Posterior vena cava (tissue), 2 donors: Measurements from ENCODE around the gene SHC4. TPM values are rescaled to one million over a fixed set of nuclear protein-coding genes. Genes with fewer than 3 reads are reported as not detected.

Experiments
- DNase-seq: peaks from one replicate; pipeline ENCODE4 v3.0.0-alpha.2; 2020; ENCODE audit warnings: low spot score
- intact Hi-C, 2 donors: fragments of 100-400 bp; cut with DNase I; formaldehyde crosslinking; loops; one replicate each; pipeline versions ENCODE4 v1.14.1 to v1.14.2; 2022 to 2023
- long read RNA-seq, 2 donors: library from polyadenylated mRNA; unstranded; transcript quantifications; one replicate each; pipeline ENCODE4 v2.0.0, GENCODE V29; 2020 to 2021
- total RNA-seq, 2 donors: library from RNA; stranded (reverse); fragmentation: NEBNext Ultra II Directional; extraction: Animal tissue kit (Norgen Biotek cat#: 25700); gene quantifications; one replicate each; pipeline ENCODE4 v1.2.1, GENCODE V29; 2021
- donor health status: DM: yes; HTN: yes; CAD: no.
- donor health status: DM: yes; HTN: yes; CAD: no.

SHC4 gene, protein sequence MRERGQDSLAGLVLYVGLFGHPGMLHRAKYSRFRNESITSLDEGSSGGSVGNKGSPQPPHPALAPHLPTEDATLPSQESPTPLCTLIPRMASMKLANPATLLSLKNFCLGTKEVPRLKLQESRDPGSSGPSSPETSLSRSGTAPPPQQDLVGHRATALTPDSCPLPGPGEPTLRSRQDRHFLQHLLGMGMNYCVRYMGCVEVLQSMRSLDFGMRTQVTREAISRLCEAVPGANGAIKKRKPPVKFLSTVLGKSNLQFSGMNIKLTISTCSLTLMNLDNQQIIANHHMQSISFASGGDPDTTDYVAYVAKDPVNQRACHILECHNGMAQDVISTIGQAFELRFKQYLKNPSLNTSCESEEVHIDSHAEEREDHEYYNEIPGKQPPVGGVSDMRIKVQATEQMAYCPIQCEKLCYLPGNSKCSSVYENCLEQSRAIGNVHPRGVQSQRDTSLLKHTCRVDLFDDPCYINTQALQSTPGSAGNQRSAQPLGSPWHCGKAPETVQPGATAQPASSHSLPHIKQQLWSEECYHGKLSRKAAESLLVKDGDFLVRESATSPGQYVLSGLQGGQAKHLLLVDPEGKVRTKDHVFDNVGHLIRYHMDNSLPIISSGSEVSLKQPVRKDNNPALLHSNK
- 1 to 10 TPM; 6.2 to 9.7 TPM for total RNA-seq
- long read RNA-seq, donor 1, full-length matches to known transcripts, result 4 of 4 reads
- long read RNA-seq, donor 1, partial matches to known transcripts, result 0 of 4 reads
- long read RNA-seq, donor 1, other reads (novel, unspliced or antisense), result 0 of 4 reads
- long read RNA-seq, donor 2, full-length matches to known transcripts, result 14 of 20 reads
- long read RNA-seq, donor 2, partial matches to known transcripts, result 0 of 20 reads
- long read RNA-seq, donor 2, other reads (novel, unspliced or antisense), result 6 of 20 reads

- DNase-seq, result peak; percentile 84
- intact Hi-C loops, result loop anchor here (10.0 kb wide), 1 partner anchor 99 kb away; no protein-coding TSS in a partner anchor
Observed at GRCh38 chr15:48963524-48964113, at the start of gene SHC4. Gene SHC4 (minus strand): TSS chr15:48963919. CDS start chr15:48963015, 904 bp downstream.

GRCh38 chr15:48999314-48999713 is 35.6 kb upstream of the SHC4 start:
- no peak for DNase-seq
- intact Hi-C loops, result no loop called here

DNA sequence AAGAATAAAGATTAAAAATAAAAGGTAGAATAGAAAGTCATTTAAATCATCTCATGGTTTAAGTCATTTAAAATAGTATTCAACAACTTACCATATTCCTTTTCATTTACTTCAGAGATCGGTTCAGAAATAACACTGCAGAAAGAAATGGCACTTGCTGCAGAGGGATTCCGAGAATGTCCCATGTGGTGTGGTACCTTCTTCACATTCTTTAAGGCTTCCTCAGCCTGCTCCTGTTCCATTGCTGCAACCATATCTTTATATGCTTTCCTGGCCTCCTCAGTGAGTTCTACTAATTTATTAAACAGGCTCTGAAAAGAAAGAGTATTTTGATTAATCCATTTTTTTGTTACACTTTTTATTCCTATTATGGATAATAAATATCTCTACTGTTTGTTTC is 32.6 kb upstream of the SHC4 start:
- intact Hi-C loops, result no loop called here
- no peak for DNase-seq

DNA sequence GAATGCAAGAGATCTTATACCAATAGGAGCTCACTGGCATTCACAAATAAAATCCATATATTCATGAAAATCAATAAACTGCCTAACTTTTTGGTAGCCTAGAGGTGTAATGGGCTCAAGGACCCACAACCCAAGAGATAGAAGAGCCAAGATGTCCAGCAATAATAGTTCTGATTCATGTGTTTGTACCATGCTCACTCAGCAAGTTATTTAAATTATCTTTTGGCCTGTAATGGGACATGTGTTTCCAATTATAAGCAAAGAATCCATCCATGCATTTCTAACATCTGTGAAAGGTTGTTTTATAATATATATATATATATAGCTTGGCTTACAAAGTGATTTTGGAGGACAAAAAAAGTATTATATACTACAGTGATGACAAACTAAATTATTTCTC is 29.7 kb upstream of the SHC4 start:
- no peak for DNase-seq
- intact Hi-C loops, result no loop called here

DNA sequence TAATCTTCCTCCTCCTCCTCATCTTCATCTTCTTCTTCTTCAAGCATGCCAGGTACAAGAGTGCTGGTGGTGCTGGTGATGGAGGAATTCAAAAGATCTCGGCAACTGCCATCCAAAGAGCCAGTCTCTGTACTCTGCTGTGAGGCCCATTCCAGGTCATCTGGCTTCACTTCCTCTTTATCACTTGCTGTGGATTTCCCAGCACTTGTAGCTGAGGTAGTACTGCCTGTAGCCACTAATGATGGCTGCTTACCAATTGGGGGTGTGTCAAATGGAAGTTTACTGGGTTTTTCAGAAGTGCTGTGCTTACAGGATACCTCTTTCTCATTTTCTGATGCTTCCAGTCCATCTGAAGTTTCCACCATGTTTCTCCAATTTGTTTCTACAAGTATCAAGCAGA is 28.8 kb upstream of the SHC4 start:
- intact Hi-C loops, result no loop called here
- no peak for DNase-seq

GRCh38 chr15:48992096-48992495 is 28.4 kb upstream of the SHC4 start:
- intact Hi-C loops, result no loop called here
- no peak for DNase-seq

- no peak for DNase-seq
- intact Hi-C loops, result no loop called here
Observed at GRCh38 chr15:48989170-48989569, 25.5 kb upstream of the SHC4 start.

- no peak for DNase-seq
- intact Hi-C loops, result no loop called here
Observed at GRCh38 chr15:48987142-48987541, 23.4 kb upstream of the SHC4 start.

DNA sequence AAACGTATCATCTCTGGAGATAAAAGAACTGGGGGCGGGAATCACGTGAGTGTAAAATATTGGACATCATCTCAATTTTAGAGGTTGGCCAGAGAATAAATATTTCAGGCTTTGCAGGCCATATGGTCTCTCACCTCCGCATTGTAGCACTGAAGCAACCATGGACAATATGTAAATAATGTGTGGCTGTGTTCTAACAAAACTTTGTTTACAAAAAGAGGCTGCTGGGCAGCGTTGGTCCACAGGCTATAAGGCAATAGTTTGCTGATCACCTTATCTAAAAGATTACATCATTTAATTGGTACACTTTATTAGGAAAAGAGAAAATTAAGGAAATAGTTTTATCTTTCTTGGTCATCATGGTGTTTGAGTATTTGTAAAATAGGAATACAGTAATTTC is 22.5 kb upstream of the SHC4 start:
- intact Hi-C loops, result no loop called here
- DNase-seq, result no peak

- intact Hi-C loops, result no loop called here
- DNase-seq, result no peak
Observed at GRCh38 chr15:48985516-48985915, 21.8 kb upstream of the SHC4 start.

DNA sequence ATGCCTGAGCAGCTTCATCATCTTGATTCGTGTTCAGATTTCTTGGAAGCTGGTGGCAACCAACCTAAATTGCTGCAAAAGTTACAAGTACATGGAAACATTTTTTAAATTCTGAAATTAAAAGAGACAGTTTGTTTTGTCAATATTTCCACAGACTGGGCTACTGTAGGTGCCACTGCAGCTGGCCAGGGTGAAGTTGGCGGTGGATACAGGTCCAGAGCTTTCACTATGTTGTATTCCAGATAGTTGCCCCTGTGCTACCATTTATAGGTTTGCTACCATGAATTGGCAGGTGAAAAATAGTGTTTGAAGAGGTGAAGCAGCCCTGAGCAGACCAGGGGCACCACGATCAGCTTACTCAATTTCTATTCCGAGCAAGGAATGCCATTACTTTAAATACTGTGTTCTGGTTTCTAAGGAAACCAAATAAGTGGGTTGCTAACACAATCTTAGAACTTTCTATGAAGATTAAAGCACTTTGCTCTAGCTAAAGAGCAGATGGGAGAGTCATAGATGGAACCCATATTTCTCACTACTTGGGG is 21.2 kb upstream of the SHC4 start:
- DNase-seq, result peak; percentile 52
- intact Hi-C loops, result no loop called here

DNA sequence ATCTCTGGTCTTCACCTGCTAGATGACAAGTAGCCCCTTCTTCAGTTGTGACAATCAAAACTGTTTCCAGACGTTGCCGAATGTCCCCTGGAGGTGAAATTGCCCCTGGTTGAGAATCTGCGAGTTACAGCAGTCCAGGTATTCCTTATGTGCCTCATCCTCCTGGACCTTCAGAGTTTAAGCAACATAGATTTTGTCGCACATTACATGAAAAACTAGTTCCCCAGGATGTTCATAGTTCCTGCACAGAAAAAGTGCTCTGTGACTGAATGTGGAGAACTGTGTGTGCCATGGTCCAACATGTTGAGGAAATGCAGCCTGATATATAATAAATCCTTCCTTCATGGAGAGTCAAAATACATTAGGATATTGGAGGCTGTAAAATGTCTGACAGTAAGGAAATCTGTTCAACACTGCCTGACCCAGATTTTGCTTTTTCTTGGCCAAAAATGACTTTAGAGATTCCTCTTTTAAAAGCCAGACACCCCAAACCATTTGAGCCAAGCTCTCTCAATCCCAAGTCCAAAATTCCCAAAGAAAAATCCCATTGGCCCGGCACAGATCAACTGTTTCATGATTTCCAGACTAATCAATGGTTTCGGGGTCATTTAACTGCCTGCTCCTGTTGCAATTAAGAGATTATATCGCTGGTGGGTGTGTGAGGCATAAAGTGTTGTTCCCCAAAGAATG is 20.4 kb upstream of the SHC4 start:
- intact Hi-C loops, result no loop called here
- DNase-seq, result no peak

DNA sequence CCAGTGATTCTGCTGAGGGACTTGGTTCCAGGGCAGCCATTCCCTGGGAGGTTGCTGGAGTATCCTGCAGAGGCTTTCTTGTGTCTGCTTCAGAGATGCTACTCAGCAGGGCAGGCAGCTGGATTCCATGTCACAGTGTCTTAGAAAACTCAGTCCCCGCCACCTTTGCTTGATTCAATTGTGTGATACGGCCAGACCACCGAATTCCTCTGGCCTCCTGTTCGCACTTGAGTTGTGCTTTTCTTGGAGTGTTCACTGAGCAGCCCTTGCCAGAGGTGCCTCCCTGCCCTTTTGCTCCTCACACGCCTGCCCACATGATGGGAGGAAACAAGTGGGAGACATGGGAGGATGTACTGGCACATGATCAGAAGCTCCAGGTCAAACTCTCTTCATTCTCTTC is 19.6 kb upstream of the SHC4 start:
- intact Hi-C loops, result no loop called here

GRCh38 chr15:48981941-48982340 is 18.2 kb upstream of the SHC4 start:
- no peak for DNase-seq
- intact Hi-C loops, result no loop called here

More for the DNA sequence above, 19.6 kb upstream of the SHC4 start:
- peak; percentile 74 for DNase-seq

DNA sequence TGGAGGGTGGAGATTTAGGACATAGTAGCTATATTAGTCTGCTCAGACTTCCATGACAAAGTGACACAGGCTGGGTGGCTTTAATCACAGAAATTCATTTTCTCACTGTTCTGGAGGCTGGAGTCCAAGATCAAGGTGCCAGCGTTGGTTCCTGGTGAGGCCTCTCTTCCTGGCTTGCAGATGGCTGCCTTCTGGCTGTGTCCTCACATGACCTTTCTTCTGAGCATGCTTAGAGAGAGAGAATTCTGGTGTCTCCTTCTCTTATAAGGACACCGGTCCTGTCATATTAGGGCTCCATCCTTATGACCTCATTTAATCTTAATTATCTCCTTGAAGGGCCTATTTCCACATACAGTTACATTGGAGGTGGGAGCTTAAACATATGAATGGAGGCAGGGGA is 14.9 kb upstream of the SHC4 start:
- no peak for DNase-seq
- intact Hi-C loops, result no loop called here

DNA sequence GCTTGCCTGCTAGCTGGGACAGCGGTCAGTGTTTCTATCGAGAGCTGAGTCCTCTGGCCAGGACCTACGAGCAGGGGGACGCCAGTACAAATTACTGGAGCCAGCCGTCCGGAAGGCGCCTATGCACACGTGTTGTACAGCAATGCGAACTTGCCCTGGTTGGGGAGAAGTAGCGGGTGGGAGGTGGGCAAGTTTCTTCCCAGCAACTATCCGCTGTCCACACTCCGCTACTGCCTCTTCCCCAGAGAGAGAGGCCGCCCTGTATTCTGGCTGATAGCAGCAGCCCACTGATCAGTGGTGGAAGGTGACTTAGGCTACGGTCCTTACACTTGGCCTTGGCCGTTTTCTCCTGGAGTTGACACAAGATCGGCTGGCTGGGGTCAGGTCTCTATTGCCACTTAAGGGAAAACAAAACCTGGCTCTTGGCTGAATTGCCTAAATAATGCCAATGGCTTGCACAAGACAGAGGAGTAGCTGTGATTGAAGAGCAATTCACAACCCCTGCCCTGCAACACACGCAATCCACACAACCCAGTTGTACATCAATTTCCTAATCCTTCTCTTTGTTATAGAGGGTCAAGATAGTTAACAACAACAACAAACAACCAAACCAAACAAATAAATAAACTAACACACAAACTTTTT is 12.8 kb upstream of the SHC4 start:
- intact Hi-C loops, result no loop called here
- DNase-seq, result peak; percentile 70

DNA sequence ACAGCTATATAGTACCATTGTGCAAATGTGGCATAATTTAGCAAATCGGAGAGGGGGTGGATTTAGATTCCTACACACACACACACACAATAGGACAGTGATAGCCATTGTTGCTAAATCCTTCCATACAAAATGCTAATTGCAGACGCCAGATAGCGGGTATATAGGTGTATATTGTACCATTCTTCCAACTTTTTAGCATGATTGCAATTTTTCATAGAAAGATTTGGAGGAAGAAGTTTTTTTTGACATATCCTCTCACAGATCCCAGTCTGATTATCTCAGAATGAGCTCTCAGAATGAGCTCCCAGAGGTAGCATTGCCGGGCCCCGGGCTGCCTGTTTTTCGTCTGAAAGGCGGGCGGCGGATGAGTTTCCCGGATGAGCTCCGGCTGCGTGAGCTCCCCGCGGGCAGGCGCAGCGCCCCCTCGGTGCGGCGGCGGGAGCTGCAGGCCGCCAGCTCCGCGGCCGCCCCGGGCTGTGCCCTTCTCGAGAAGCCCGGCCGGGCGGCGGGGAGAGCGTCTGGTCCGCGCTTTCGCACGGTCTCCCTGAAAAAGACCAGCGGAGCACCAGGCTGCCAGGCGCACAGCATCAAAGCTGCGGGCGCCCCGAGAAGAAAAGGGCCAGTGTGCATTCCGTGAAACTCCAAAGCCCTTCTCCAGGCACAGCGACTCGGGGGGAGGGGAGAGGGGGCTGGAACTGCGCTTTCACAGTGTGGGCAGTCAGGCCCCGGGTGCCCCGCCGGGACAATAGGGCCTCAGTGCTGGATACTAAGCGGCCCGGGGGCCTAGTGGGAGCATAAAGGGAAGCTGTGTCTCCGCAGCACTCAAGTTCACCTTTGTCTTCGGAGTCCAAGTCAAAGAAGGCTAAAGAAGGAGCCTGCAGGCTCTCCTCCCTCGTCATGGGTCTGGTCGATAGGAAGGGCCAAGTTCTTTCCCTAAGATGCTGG is 12.0 kb upstream of the SHC4 start:
- intact Hi-C loops, result no loop called here
- DNase-seq, result peak; percentile 94

- intact Hi-C loops, result no loop called here
- no peak for DNase-seq
Observed at GRCh38 chr15:48974882-48975281, 11.2 kb upstream of the SHC4 start.
